GM12878 (cell line): Measurements from ENCODE around the gene ADRA2B. TPM values are rescaled to one million over a fixed set of nuclear protein-coding genes. Genes with fewer than 3 reads are reported as not detected.

ENCODE experiments used
- ATAC-seq: fragments of 200-7000 bp; cut with Tn5 transposase; 3 replicates; pipeline ENCODE4 v1.9.1; 2020; ENCODE audit warnings: mild to moderate bottlenecking, moderate library complexity
- BruUV-seq: library from RNA; stranded (reverse); fragments of 400-500 nt; replicated peaks from 2 replicates; lab custom pipeline; 2021; lab: Mats Ljungman, UMichigan
- CTCF ChIA-PET: fragments of 300-600 bp; sonication (Branson Sonifier 250); formaldehyde crosslinking; extraction: SDS; loops from one replicate; lab custom pipeline; 2021; ENCODE audit warnings: inconsistent platforms; lab: Yijun Ruan, JAX
- POLR2A ChIA-PET: fragments of 350-600 bp; formaldehyde crosslinking; extraction: SDS; loops from one replicate; lab custom pipeline; 2021; ENCODE audit warnings: inconsistent platforms; lab: Charles Lee
- RAD21 ChIA-PET: fragments of 300-600 bp; sonication (Branson Sonifier 250); formaldehyde crosslinking; loops from one replicate; lab custom pipeline; 2023; ENCODE audit warnings: antibody characterized with exemption; ENCODE audit not compliant: unreplicated experiment; lab: Charles Lee
- SMC1A ChIA-PET: fragments of 300-600 bp; sonication (Branson Sonifier 250); formaldehyde crosslinking; loops from one replicate; lab custom pipeline; 2023; ENCODE audit not compliant: unreplicated experiment, uncharacterized antibody; lab: Charles Lee
- DNase-seq: peaks from one replicate; pipeline ENCODE4 v3.0.0-alpha.2; 2011; ENCODE audit warnings: low read depth, low spot score
- FAIRE-seq: peaks from 3 replicates; lab custom pipeline; 2011; peaks lifted over from hg19 to GRCh38; lab: Jason Lieb, UNC
- H2AFZ ChIP-seq: 2 replicates; pipeline ENCODE4 v1.6.0; 2011; ENCODE audit warnings: low read depth, low read length, control low read depth; ENCODE audit not compliant: control insufficient read depth
- H3K27ac ChIP-seq: 2 replicates; pipeline ENCODE4 v1.5.1; 2011; ENCODE audit warnings: control low read depth; ENCODE audit not compliant: control insufficient read depth, insufficient read depth
- H3K27me3 ChIP-seq, 2 experiments: replicated peaks in 1 of 2; 2 replicates each; pipeline versions ENCODE4 v1.6.0 to v1.6.1; 2011; ENCODE audit warnings: low read length in 1 of 2; ENCODE audit not compliant: control insufficient read depth in 2 of 2, insufficient read depth in 2 of 2
- H3K36me3 ChIP-seq, 2 experiments: 2 replicates each; pipeline ENCODE4 v1.5.1; 2011; ENCODE audit warnings: low read length in 1 of 2; ENCODE audit not compliant: control insufficient read depth in 2 of 2, insufficient read depth in 2 of 2
- H3K4me1 ChIP-seq: 2 replicates; pipeline ENCODE4 v1.6.1; 2011; ENCODE audit warnings: mild to moderate bottlenecking, low read length, moderate library complexity, mixed read lengths; ENCODE audit not compliant: control insufficient read depth, insufficient read depth
- H3K4me2 ChIP-seq: 2 replicates; pipeline ENCODE4 v1.6.0; 2011; ENCODE audit warnings: control low read depth; ENCODE audit not compliant: control insufficient read depth, insufficient read depth
- H3K4me3 ChIP-seq: fragments of 200-600 bp; sonication (generic); 2 replicates; pipeline ENCODE4 v1.5.1; 2016
- H3K79me2 ChIP-seq: 2 replicates; pipeline ENCODE4 v1.6.0; 2011; ENCODE audit warnings: low read length; ENCODE audit not compliant: control insufficient read depth, insufficient read depth
- H3K9ac ChIP-seq: 2 replicates; pipeline ENCODE4 v1.8.0; 2011; ENCODE audit warnings: low read length, control low read depth, mixed read lengths; ENCODE audit not compliant: control insufficient read depth, insufficient read depth
- H3K9me3 ChIP-seq: replicated peaks from 3 replicates; pipeline ENCODE4 v1.5.1; 2011; ENCODE audit warnings: mild to moderate bottlenecking, low read length; ENCODE audit not compliant: control insufficient read depth, insufficient read depth
- H4K20me1 ChIP-seq: 2 replicates; pipeline ENCODE4 v1.6.0; 2011; ENCODE audit not compliant: control insufficient read depth, insufficient read depth
- CHD4 ChIP-seq: fragments of 200-600 bp; sonication (generic); IDR thresholded peaks from 2 replicates; pipeline ENCODE4 v1.6.1; 2016; ENCODE audit warnings: mild to moderate bottlenecking
- EGR1 ChIP-seq, 2 experiments: IDR thresholded peaks; 1 replicate in 1 of 2; 2 replicates in 1 of 2; pipeline ENCODE4 v1.6.1; 2011 to 2012; ENCODE audit warnings: low read depth in 2 of 2, low read length in 2 of 2, borderline replicate concordance in 1 of 2, mild to moderate bottlenecking in 1 of 2, moderate library complexity in 1 of 2
- EP300 ChIP-seq, 2 experiments: fragments of 150-350 bp in 1 of 2; IDR thresholded peaks; 2 replicates each; pipeline ENCODE4 v1.6.1; 2011 to 2012; ENCODE audit warnings: low read depth in 2 of 2, low read length in 2 of 2, borderline replicate concordance in 1 of 2, improper control_type of control experiment in 1 of 2, inconsistent platforms in 1 of 2; ENCODE audit not compliant: control insufficient read depth in 1 of 2
- ESRRA ChIP-seq: IDR thresholded peaks from 2 replicates; pipeline ENCODE4 v1.6.1; 2012; ENCODE audit warnings: mild to moderate bottlenecking, low read length, improper control_type of control experiment
- FOXK2 ChIP-seq: fragments of 450-650 bp; IDR thresholded peaks from 2 replicates; pipeline ENCODE4 v1.6.1; 2017; ENCODE audit warnings: mild to moderate bottlenecking, moderate library complexity
- FOXM1 ChIP-seq: IDR thresholded peaks from 2 replicates; pipeline ENCODE4 v1.6.1; 2012; ENCODE audit warnings: low read depth, mild to moderate bottlenecking, inconsistent platforms, low read length, moderate library complexity
- HDGF ChIP-seq: fragments of 450-650 bp; IDR thresholded peaks from 2 replicates; pipeline ENCODE4 v1.6.1; 2016; ENCODE audit warnings: antibody characterized with exemption
- KDM1A ChIP-seq: fragments of 200-600 bp; sonication (generic); IDR thresholded peaks from 2 replicates; pipeline ENCODE4 v1.6.1; 2016; ENCODE audit warnings: borderline replicate concordance
- KLF5 ChIP-seq: fragments of 450-650 bp; IDR thresholded peaks from 2 replicates; pipeline ENCODE4 v1.6.1; 2014; ENCODE audit warnings: mild to moderate bottlenecking; ENCODE audit not compliant: partially characterized antibody
- PML ChIP-seq: IDR thresholded peaks from 2 replicates; pipeline ENCODE4 v1.6.1; 2012; ENCODE audit warnings: low read length, inconsistent platforms
- POLR2A ChIP-seq: IDR thresholded peaks from 2 replicates; pipeline ENCODE4 v1.6.1; 2011; ENCODE audit warnings: low read depth, mild to moderate bottlenecking, low read length
- POU2F2 ChIP-seq: IDR thresholded peaks from 3 replicates; pipeline ENCODE4 v1.6.1; 2011; ENCODE audit warnings: low read depth, mild to moderate bottlenecking, low read length, borderline replicate concordance
- RAD51 ChIP-seq: fragments of 450-650 bp; IDR thresholded peaks from 2 replicates; pipeline ENCODE4 v1.6.1; 2016; ENCODE audit warnings: moderate library complexity, mild to moderate bottlenecking, inconsistent platforms
- SMC3 ChIP-seq: IDR thresholded peaks from 2 replicates; pipeline ENCODE4 v1.6.1; 2011; ENCODE audit warnings: low read length, improper control_type of control experiment, borderline replicate concordance
- SUZ12 ChIP-seq: fragments of 200-600 bp; sonication (generic); IDR thresholded peaks from one replicate; pipeline ENCODE4 v1.6.1; 2018; ENCODE audit warnings: antibody characterized with exemption, mild to moderate bottlenecking; ENCODE audit not compliant: unreplicated experiment
- TCF12 ChIP-seq: IDR thresholded peaks from 2 replicates; pipeline ENCODE4 v1.6.1; 2011; ENCODE audit warnings: low read depth, mild to moderate bottlenecking, low read length
- TCF7 ChIP-seq: IDR thresholded peaks from 2 replicates; pipeline ENCODE4 v1.6.1; 2014; ENCODE audit warnings: antibody characterized with exemption, borderline replicate concordance
- WGBS: methylation state at CpG from one replicate; pipeline ENCODE4 v1.1.6; 2016; ENCODE audit warnings: low lambda C conversion rate; ENCODE audit not compliant: insufficient replicate concordance, insufficient coverage; ENCODE audit errors: missing lambda C conversion rate; 5-methylcytosine and 5-hydroxymethylcytosine counted together
- in situ Hi-C: fragments of 300-500 bp; cut with MboI; formaldehyde crosslinking; loops from 9 replicates; pipeline ENCODE4 v1.14.3; 2018; ENCODE audit warnings: mixed read lengths
- intact Hi-C: fragments of 100-400 bp; cut with micrococcal nuclease; formaldehyde crosslinking; loops from one replicate; pipeline ENCODE4 v1.14.2; 2022; ENCODE audit not compliant: unreplicated experiment
- polyA plus RNA-seq, 11 experiments: library from polyadenylated mRNA; depleted of rRNA in 4 of 11; unstranded in 6 of 11; stranded (reverse) in 5 of 11; fragments of >200 nt; fragmentation: Nextera tagmentation in 4 of 11; fragmentation: Illumina TruSeq in 1 of 11; extraction: Ambion mirVana in 4 of 11; extraction: Trizol in 1 of 11; gene quantifications; 1 replicate in 1 of 11; 2 replicates in 10 of 11; pipeline versions ENCODE4 v1.2.1 to v1.2.3, GENCODE V29; 2011 to 2016; ENCODE audit warnings: inconsistent platforms in 2 of 11, missing spikeins in 2 of 11, low read depth in 1 of 11
- total RNA-seq, 4 experiments: library from RNA; depleted of rRNA in 3 of 4; stranded (reverse); fragments of >200 nt in 3 of 4; fragmentation: Illumina TruSeq in 1 of 4; extraction: Trizol in 1 of 4; gene quantifications; 2 replicates each; pipeline versions ENCODE4 v1.2.1 to v1.2.3, GENCODE V29; 2013 to 2021
- TF ChIP-seq, protein P1 (sequence below): fragments of 150-350 bp; IDR thresholded peaks from 2 replicates; pipeline ENCODE4 v1.6.1; 2014; ENCODE audit warnings: mild to moderate bottlenecking, low read depth, low read length

The ADRA2B gene
- total and polyA plus RNA-seq, 10 of the 15 experiments (the other 5 are each of a cell fraction or from before 2014, with no cell fraction given), result 0.01 to 0.10 (median 0.04) TPM; not detected in 6

GRCh38 chr2:96123290-96123689 lies 6.9 kb upstream of the ADRA2B start:
- Histone ChIP-seq H3K79me2 (no peaks in the 10 kb centered on the region), H3K4me1 (peaks cover 4% of the 10 kb centered on the region; the same call in 1 of the 2 replicates), H4K20me1 (no peaks in the 10 kb centered on the region; the same call in 1 of the 2 replicates), H3K9ac (no peak overlapping the region), H3K27me3 (peaks cover 0 to 1% of the 10 kb centered on the region in 2 experiments; a peak in 2 of 4 replicates), H2AFZ (no peak overlapping the region), H3K36me3 (no peaks in the 10 kb centered on the region), H3K9me3 (no peaks in the 10 kb centered on the region), H3K27ac (no peak overlapping the region), H3K4me3 (no peak overlapping the region), H3K4me2 (no peak overlapping the region)
- FAIRE-seq, result no peak
- ChIA-PET POLR2A (no interaction called here), SMC1A (interaction anchor here (1.1 kb wide), 1 partner anchor 51 kb away, joined by 6 read pairs; no protein-coding TSS in a partner anchor), CTCF (interaction anchor here (1.1 to 1.5 kb wide), 3 partner anchors 10 to 51 kb away, joined by 3 to 6 read pairs (median 4); no protein-coding TSS in a partner anchor), RAD21 (no interaction called here)
- in situ Hi-C loops (no loop called here), intact Hi-C loops (no loop called here)
- BruUV-seq, result no TSS peak
- WGBS, result 55% methylated on average over 1 of the region's 1 CpG
- DNase-seq, result no peak
- no peak for ATAC-seq
- TF ChIP-seq POLR2A (0 out of 2 replicates have a peak, but pooled peaks have one; percentile 7), CHD4 (no peak)

- POLR2A ChIA-PET, result no interaction called here
- Histone ChIP-seq H3K4me1 (peaks cover 7% of the 10 kb centered on the region), H3K4me3 (no peak overlapping the region), H3K27ac (no peak overlapping the region), H3K27me3 (peaks cover 0 to 1% of the 10 kb centered on the region in 2 experiments; a peak in 2 of 4 replicates)
- intact Hi-C loops, result no loop called here
- ATAC-seq, result peak; percentile 10; the same call in 2 of the 3 replicates
- TF ChIP-seq TCF12, result no peak
- no peak for TF ChIP-seq HDGF
- no peak for TF ChIP-seq SMC3
- no peak for TF ChIP-seq KDM1A
- no peak for TF ChIP-seq KLF5
- no peak for TF ChIP-seq FOXM1
- no peak for TF ChIP-seq POU2F2
- TF ChIP-seq, protein P1, sequence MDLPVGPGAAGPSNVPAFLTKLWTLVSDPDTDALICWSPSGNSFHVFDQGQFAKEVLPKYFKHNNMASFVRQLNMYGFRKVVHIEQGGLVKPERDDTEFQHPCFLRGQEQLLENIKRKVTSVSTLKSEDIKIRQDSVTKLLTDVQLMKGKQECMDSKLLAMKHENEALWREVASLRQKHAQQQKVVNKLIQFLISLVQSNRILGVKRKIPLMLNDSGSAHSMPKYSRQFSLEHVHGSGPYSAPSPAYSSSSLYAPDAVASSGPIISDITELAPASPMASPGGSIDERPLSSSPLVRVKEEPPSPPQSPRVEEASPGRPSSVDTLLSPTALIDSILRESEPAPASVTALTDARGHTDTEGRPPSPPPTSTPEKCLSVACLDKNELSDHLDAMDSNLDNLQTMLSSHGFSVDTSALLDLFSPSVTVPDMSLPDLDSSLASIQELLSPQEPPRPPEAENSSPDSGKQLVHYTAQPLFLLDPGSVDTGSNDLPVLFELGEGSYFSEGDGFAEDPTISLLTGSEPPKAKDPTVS, result no peak
- TF ChIP-seq PML, result no peak
- no peak for TF ChIP-seq EP300 (IDR thresholded peaks at IDR 0.05; ENCODE audit: borderline replicate concordance in 1 of 2, control insufficient read depth in 1 of 2, low read depth in 2 of 2, low read length in 2 of 2)
- TF ChIP-seq FOXK2, result no peak
- no peak for TF ChIP-seq TCF7
- TF ChIP-seq SUZ12, result no peak
- TF ChIP-seq RAD51, result no peak
- no peak for TF ChIP-seq ESRRA
- TF ChIP-seq EGR1 (IDR thresholded peaks at IDR 0.05; ENCODE audit: borderline replicate concordance in 1 of 2, low read depth in 2 of 2, low read length in 2 of 2), result no peak
- TF ChIP-seq, all 136 proteins: peak for 0
- no TSS peak for BruUV-seq
- no peak for FAIRE-seq
- in situ Hi-C loops, result no loop called here
- H3K36me3 ChIP-seq, result no peaks in the 10 kb centered on the region
- CTCF ChIA-PET, result interaction anchor here (1.2 to 1.5 kb wide), 2 partner anchors 19 to 52 kb away, joined by 5 to 6 read pairs; no protein-coding TSS in a partner anchor
- no peak overlapping the region for H3K4me2 ChIP-seq
- no peak overlapping the region for H2AFZ ChIP-seq
- H3K9ac ChIP-seq, result no peak overlapping the region
- no peak for DNase-seq
- no peaks in the 10 kb centered on the region for H3K9me3 ChIP-seq
- 38% methylated on average over 5 of the region's 5 CpGs for WGBS
- SMC1A ChIA-PET, result interaction anchor here (1.1 kb wide), 1 partner anchor 52 kb away, joined by 6 read pairs; no protein-coding TSS in a partner anchor
- RAD21 ChIA-PET, result no interaction called here
- H3K79me2 ChIP-seq, result no peaks in the 10 kb centered on the region
- H4K20me1 ChIP-seq, result no peaks in the 10 kb centered on the region; the same call in 1 of the 2 replicates
Measured at GRCh38 chr2:96122391-96122790, 6.0 kb upstream of the ADRA2B start.
